SKM-1 treated with dmso at 0.1 percent for 144 hours (cell line): Measurements from ENCODE around the gene AP1B1.
A peak's percentile ranks its signal among the peaks of the same experiment; 100 is the strongest.

ENCODE experiments used
- DNase-seq: peaks from one replicate; lab custom pipeline; 2025; ENCODE audit not compliant: unreplicated experiment; lab: John Stamatoyannopoulos, UW

AP1B1 gene

GRCh38 chr22:29314537-29315285, 73.7 kb downstream of the AP1B1 start:
- DNase-seq, result no peak

- DNase-seq, result no peak
Measured at GRCh38 chr22:29313576-29314466, 74.5 kb downstream of the AP1B1 start.

GRCh38 chr22:29313126-29313575, 75.2 kb downstream of the AP1B1 start:
- no peak for DNase-seq

GRCh38 chr22:29312218-29313125, 75.9 kb downstream of the AP1B1 start:
- DNase-seq, result no peak

- DNase-seq, result no peak
Measured at GRCh38 chr22:29311464-29312217, 76.7 kb downstream of the AP1B1 start.

- DNase-seq, result peak; percentile 74
Measured at GRCh38 chr22:29310863-29311339, 77.5 kb downstream of the AP1B1 start.

- no peak for DNase-seq
Measured at GRCh38 chr22:29310065-29310862, 78.1 kb downstream of the AP1B1 start.

- no peak for DNase-seq
Measured at GRCh38 chr22:29309332-29310064, 78.9 kb downstream of the AP1B1 start.

GRCh38 chr22:29308791-29309262, 79.5 kb downstream of the AP1B1 start:
- DNase-seq, result no peak

- DNase-seq, result no peak
Measured at GRCh38 chr22:29308148-29308790, 80.1 kb downstream of the AP1B1 start.

GRCh38 chr22:29307596-29308147, 80.7 kb downstream of the AP1B1 start:
- no peak for DNase-seq

GRCh38 chr22:29306835-29307595, 81.4 kb downstream of the AP1B1 start:
- DNase-seq, result peak; percentile 67

- DNase-seq, result peak; percentile 61
Measured at GRCh38 chr22:29306175-29306834, 82.1 kb downstream of the AP1B1 start, which contains the start of gene GAS2L1. GAS2L1 (plus strand) TSS chr22:29306650; CDS start chr22:29308106, 1,456 bp downstream.

- no peak for DNase-seq
Measured at GRCh38 chr22:29305836-29306174, 82.6 kb downstream of the AP1B1 start.

GRCh38 chr22:29302681-29303465, 85.5 kb downstream of the AP1B1 start:
- DNase-seq, result no peak

GRCh38 chr22:29302402-29302680, 86.0 kb downstream of the AP1B1 start:
- no peak for DNase-seq
